LNCAP (cell line): Measurements from ENCODE around the gene SMPD1.

Experiments
- TF ChIP-seq, protein P1 (sequence below): fragments of 450-650 bp; IDR thresholded peaks from 2 replicates; pipeline ENCODE4 v1.5.1; 2017; ENCODE audit warnings: mild to moderate bottlenecking

SMPD1 gene

GRCh38 chr11:6389905-6390717 lies at the start of gene SMPD1:
Gene SMPD1, plus strand, starts transcription at chr11:6390474. Its CDS starts 125 bp downstream, at chr11:6390599.
- TF ChIP-seq, protein P1, sequence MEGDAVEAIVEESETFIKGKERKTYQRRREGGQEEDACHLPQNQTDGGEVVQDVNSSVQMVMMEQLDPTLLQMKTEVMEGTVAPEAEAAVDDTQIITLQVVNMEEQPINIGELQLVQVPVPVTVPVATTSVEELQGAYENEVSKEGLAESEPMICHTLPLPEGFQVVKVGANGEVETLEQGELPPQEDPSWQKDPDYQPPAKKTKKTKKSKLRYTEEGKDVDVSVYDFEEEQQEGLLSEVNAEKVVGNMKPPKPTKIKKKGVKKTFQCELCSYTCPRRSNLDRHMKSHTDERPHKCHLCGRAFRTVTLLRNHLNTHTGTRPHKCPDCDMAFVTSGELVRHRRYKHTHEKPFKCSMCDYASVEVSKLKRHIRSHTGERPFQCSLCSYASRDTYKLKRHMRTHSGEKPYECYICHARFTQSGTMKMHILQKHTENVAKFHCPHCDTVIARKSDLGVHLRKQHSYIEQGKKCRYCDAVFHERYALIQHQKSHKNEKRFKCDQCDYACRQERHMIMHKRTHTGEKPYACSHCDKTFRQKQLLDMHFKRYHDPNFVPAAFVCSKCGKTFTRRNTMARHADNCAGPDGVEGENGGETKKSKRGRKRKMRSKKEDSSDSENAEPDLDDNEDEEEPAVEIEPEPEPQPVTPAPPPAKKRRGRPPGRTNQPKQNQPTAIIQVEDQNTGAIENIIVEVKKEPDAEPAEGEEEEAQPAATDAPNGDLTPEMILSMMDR = no peak

- TF ChIP-seq, protein P1 = no peak
Observed at GRCh38 chr11:6345366-6345765, 44.9 kb upstream of the SMPD1 start.

- TF ChIP-seq, protein P1 = no peak
Observed at GRCh38 chr11:6350043-6350442, 40.2 kb upstream of the SMPD1 start.

DNA sequence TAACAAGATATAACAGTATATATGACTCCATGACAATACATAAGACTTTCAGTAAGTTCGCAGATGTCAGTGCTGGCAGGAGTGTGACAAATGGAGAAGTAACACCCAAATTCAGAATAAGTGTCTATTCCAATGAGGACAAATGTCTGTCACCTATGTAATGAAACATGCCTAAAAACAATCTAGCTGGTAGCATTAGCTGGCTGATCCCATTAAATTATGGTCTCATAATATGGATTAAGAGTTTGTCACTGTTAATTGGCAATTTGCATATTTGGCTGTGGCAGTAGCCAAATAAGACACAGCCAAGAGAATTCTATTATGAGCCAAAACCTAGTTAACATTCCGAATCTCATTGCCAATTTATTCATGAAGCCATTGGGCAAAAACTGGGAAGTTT lies 39.8 kb upstream of the SMPD1 start:
- TF ChIP-seq, protein P1 = no peak

DNA sequence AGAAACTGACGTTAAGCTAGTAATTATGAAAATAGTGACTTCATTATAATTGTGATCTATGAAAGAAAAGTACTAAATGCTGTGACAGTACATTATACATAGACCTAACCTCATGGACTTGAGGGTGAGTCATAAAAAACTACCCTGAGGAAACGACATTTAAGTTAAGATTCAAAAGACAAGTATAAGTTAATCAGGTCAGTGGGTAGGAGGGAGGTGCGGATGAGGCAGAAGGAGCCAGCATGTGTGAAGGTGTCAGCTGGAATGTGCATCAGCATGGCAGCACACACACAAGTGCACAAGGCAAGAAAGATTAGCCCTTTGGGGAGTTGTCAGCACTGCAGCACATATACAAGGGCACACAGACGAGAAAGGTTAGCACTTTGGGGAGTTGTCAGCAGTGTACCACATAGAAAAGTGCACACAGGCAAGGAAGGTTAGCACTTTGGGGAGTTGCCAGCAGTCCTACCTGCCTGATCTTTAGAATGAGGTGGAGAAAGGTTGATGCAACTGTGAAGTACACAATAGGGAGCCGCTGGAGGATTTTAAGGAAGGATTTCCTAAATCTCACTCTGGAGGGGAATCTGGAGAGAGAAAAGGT lies 38.4 kb upstream of the SMPD1 start:
- TF ChIP-seq, protein P1 = no peak

- TF ChIP-seq, protein P1 = peak; percentile 97
Observed at GRCh38 chr11:6353367-6353987, 36.8 kb upstream of the SMPD1 start.

DNA sequence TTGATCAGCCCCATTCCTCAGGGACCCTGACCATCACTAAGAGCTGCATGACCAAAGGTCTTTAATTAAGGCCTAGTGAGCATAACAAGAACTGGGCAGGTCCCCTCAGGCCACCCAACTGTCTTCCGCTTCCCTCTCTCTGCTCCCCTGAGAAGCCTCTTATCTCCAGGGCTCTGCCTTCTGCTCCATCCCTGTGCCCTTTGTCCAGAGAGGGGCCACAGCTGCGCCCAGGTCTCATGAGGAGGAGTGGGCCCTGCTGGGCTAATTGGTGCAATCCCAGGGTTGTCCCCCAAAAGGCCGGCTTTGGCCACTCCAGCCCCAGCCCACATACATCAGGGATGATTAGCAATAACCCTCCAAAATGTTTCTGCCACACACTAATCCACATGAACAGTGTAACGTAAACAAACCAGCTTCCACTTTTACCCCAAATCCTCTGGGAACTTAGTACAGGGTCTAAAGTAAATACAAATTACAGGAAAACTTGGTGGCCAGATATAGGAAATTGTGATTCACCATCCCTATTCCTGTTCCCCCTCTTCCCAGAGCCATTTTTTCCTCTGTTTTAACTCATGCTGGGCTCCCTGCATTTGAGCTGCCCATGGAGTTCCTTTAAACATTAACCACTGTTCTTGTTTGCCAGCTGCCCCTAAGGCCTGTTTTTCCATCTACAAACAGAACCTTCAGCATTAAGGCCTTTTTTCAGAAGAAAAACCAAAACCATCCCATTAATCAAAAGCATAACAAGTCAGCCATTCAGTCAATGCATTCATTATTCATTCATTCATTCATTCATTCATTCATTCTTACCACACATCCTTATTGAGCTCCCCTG lies 35.4 kb upstream of the SMPD1 start:
- TF ChIP-seq, protein P1 = no peak
